HG03066 (cell line): ENCODE measurements around the gene DYNC1I1.

Experiments used
- ATAC-seq: cut with Tn5 transposase; IDR thresholded peaks from one replicate; pipeline ENCODE4 v1.9.1; 2021; ENCODE audit warnings: low read depth; ENCODE audit not compliant: unreplicated experiment

DYNC1I1 gene

GRCh38 chr7:95788258-95788657 is 15.9 kb downstream of the DYNC1I1 start:
- no peak for ATAC-seq

GRCh38 chr7:95788884-95789283 is 16.5 kb downstream of the DYNC1I1 start:
- ATAC-seq: no peak

DNA sequence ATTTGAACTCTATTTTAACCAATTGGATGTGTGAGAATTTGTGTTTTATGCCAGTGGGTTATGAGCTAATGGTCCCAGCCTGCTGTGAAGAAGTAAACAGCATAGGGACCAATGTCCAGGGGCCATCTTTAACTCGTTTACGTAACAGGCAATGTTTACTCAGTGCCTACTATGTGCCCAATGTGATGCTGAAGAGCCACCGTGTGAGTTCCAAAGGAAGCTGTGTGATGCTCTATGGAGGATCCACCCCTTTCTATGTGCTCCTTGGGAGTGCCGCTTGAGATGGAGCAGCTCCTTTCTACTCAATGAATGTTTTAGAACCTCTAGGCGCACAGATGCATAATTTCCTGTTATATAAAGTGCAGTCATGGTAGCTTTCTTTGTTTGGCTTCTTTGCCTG is 21.3 kb downstream of the DYNC1I1 start:
- ATAC-seq: no peak

DNA sequence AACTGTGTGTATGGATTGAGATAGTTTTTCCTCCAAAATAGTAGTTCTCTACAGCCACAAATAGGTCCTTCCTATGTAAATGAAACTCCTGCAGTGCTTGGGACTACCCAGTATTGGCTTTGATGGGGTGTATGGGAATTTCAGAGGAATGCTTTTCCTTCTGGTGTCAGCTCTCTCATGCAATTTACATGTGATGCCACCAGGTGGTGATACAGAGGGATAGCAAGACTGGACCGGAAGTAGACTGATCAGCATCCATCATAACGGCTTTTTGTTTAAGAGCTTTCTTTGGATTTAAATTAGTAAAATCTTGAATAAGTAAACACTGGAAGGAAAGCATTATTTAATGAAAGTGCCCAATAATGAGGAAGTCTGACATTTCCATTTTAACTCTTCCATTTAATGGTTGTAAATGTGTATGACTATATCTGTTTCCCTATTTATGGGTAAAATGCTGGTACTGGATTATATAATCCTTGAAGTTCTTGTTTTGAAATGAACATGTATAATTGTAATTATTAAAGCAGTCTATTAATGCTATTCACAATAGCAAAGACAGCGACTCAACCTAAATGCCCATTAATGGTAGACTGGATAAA is 22.7 kb downstream of the DYNC1I1 start:
- no peak for ATAC-seq

- no peak for ATAC-seq
Observed at GRCh38 chr7:95796617-95797016, 24.3 kb downstream of the DYNC1I1 start.

- no peak for ATAC-seq
Observed at GRCh38 chr7:95798401-95798930, 26.1 kb downstream of the DYNC1I1 start.

- no peak for ATAC-seq
Observed at GRCh38 chr7:95800787-95801186, 28.4 kb downstream of the DYNC1I1 start.

GRCh38 chr7:95802270-95802669 is 29.9 kb downstream of the DYNC1I1 start:
- no peak for ATAC-seq

DNA sequence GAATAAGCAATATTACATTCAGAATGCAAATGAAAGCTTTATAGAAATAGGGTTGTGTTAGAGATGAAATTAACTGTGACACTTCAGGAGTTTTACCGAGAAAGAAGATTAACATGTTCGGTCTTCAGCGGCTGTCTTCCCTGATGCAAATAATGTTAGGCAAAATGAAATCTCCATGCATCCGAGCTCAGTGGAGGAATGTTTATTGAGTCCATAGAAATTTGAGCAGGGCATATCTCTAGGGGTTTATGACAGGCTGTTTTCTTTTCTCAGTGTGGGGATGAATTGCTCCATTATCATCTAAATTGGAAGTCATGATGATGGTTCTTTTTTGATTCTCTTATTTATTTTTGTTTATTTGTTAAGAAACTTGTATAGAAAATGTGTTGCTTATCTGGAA is 31.7 kb downstream of the DYNC1I1 start:
- no peak for ATAC-seq

GRCh38 chr7:95805909-95806308 is 33.6 kb downstream of the DYNC1I1 start:
- no peak for ATAC-seq

DNA sequence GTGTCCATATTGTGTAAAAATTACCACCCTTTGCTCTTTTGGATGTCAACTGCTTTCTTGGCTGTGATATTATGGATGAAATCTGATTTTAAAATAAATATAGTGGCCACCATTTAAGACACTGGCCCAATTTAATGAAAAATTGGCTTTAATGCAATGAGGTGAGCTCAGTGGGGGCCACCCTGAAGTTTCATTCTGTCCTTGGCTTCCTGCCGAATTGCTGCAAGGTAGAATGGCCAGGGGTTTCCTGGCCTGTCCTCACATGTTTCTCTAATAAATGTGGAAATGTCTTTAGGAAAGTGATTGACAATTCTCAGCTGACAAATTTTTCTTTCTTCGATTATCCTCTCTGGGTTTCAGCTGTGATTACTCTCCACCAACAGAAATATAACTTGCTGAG is 36.0 kb downstream of the DYNC1I1 start:
- no peak for ATAC-seq

DNA sequence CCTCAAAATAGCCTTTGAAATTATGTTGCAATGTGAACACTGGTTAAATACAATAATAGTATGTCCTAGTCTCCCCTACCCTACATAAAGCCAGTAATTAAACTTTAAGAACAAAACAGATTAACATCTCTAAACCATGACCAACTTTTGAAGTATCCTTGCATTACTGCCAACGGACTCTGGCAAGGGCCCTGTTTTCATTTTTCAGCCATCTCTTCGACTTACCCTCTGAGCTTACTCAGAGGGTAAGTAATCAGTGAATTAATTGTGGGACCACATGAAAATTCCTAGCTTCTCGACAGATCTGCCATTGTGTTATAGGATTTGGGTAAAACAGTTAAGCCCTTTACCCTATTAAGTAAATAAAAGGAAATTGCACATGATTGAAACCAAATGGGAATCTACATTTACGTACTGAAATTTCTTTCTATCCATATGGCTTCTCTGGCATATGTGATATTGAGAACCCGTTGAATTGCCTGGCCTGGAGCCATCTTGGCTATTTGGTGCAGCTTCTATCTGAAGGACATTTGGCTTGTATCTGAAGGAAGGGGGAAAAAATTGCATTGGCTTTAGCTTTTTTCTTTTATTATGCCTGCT is 39.6 kb downstream of the DYNC1I1 start:
- no peak for ATAC-seq

DNA sequence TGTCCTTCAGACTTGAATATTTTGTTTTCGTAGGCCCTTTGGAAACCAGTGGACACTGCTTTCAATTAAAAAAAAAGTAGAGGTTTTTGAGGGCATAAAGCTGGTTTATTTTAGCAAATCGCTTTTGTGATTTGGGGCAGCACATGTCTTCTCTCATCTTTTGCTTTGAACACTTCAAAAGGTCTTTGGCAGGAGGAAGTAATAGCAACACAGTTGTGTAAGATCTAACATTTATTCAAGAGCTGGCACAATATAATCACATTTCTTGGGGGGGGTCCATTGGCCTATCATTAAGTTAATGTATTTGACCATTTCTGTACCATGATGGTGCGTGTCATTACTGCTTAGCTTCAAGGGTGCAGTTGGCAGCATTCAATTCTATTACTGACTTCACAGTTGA is 42.4 kb downstream of the DYNC1I1 start:
- ATAC-seq: no peak

DNA sequence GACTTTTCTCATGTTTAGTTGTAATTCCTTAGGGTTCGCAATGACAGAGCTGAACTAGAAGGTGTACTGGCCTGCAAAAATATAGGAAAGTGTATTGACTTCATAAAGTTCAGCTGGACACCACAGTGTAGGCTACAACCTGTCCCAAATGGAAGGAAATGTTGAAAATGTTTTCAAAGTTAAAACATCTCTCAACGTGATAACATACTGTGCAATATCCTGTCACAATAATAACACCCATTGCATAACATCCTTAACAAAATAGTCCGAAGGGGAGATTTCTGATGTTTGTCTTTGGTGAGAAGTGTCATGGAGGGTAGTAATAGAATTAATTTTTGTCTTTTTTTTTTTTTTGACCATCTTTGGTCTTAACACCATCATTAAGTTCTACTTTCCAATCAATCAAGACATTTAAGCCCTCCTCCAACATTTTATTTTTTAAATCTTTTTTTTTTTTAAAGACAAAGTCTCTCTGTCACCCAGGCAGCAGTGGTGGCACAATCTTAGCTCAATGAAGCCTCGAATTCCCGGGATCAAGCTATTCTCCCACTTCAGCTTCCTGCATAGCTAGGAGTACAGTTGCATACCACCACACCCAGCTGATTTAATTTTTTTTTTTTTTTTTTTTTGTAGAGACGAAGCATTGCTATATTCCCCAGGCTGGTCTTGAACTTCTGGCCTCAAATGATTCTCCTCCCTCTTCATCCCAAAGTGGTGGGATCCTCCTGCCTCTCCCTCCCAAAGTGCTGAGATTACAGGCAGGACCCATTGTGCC is 45.7 kb downstream of the DYNC1I1 start:
- ATAC-seq: no peak

DNA sequence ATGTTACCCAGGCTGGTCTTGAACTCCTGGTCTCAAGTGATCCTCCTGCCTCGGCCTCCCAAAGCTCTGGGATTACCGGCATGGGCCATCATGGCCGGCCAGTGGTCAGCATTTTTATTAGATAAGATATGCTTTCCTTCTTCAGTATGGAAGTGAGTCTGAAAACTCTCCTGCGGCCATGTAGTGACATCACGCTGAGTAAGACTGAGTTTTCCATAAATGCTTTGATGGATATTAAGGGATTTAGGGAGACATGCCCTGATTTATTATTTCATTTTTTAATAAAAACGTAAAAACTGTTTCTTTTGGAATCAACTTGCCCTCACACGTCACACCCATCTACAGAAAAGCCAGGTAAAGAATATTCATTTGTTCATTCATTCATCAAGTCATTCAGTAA is 48.4 kb downstream of the DYNC1I1 start:
- ATAC-seq: no peak

GRCh38 chr7:95822717-95823116 is 50.4 kb downstream of the DYNC1I1 start:
- ATAC-seq: no peak

DNA sequence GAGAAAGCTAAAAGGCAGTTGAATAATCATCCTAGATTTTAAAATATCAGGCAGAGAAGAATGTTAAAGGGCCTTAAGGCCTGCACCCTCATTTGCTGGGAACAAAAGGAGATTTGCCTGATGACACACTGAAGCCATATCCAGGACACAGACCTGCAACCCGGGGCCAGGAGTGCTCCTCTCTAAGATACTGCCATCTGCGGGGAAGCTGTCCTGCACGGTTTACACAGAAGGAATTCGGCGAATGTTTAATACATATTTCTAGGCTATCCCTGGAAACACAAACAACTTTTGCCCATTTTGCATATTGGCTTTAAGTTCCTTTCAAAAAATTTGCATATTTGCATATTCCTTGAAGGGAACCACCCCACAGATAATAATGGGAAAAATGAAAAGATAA is 52.3 kb downstream of the DYNC1I1 start:
- no peak for ATAC-seq

DNA sequence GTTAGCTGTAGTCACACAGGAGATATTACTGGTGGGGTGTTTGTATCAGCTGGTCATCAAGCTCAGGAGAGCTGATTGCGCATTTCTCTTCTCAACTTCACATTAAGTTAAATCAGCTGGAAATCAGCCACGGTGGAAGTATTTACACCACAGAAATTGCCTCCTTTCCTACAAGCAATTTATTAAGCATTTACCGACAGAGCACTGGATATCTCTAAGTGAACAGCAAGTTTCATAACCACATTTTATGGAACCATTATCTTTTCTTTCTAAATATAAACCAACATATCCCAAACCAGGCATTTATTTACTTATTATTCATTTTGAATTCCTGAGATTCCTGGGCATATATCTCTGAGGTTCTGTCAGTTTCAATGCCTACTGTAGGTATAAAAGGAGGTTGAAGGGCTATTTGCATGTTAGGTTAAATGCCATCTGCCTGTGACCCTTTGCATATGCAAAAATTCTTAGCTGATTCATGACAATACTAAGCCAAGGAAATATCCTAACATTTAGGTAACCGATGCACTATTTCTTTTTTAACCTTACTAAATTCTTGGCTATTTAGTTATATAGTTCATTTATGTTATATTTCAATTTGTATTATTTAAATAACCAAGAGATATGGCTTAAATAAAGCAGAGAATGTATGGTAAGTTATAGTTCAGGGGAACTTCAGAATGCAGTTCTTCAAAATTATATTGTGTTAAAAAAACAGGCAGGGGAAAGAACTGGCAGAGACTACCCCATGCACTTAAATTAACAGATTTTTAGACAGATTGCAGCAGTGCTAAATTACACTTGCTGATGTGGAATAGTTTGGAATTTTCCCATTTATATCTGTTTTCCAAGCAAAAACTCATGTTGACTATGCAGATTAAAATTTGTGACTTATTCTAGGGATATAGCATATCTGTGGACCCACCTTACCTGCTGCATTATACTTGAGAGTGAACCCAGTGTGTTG is 56.8 kb downstream of the DYNC1I1 start:
- no peak for ATAC-seq

- ATAC-seq: peak; percentile 79
Observed at GRCh38 chr7:95840953-95841950, 68.9 kb downstream of the DYNC1I1 start.
